Left renal cortex interstitium (tissue), 4 donors: ENCODE measurements around the gene CDCA4. TPM values are rescaled to one million over a fixed set of nuclear protein-coding genes. Genes with fewer than 3 reads are reported as not detected.

Experiments used
- DNase-seq, 4 donors: peaks; one replicate each; pipeline ENCODE4 v3.0.0-alpha.2; 2013; ENCODE audit warnings: low read depth in 4 of 4, low spot score in 2 of 4, missing footprints in 1 of 4
- polyA plus RNA-seq, 4 donors: library from polyadenylated mRNA; unstranded; fragments of 120-200 nt; gene quantifications; one replicate each; pipeline ENCODE4 v1.2.1, GENCODE V29; 2013; ENCODE audit not compliant: insufficient read length in 4 of 4

CDCA4 gene
- polyA plus RNA-seq, 4 donors: 19.9 to 27.8 (median 22.7) TPM

DNA sequence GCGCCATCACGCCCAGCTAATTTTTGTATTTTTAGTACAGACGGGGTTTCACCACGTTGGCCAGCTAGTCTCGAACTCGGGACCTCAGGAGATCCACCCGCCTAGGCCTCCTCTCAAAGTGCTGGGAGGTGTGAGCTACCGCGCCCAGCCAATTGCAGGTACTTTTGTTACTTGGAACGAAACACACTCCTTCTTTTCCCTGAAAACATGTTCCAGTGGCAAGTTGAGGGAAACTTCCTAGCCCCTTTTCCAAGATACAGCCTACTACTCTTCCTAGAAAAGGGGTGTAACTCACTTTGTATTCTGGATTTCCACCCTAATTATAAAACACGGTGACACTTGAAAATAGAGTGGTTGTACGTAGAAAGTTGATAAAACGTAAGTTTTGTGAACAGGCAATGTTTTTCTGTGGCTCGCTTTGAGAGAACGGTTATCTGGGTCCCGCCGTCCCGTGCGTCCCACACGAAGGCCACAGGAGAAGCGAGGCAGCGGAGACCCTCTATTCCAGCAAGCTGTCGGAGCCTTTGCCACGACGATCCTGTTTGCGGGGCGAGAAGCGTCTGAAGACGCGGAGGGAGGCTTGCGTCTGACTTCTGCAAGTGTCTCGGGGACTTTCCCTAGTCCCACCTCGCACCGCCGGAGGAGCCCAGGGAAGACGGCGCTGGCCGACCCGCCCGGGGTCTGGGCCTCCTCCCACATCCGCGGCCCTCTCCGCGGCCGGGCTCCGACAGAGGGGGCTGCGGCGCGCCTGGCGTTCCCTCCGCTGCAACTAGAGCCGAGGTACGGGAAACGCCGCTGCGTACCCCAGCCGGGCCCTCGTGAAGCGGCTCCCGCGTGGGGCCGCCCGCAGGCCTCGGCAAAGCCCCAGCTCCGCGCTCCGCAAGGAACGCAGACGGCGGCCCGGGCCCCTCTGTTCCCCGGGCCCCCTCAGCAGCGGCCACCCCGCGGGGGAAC lies 745 bp downstream of the CDCA4 start:
- peak in 2 of 4 donors; percentile 19 to 34 for DNase-seq

GRCh38 chr14:105018414-105018813 lies 2.5 kb downstream of the CDCA4 start:
- DNase-seq: no peak

- no peak for DNase-seq
Measured at GRCh38 chr14:105015905-105016304, 5.0 kb downstream of the CDCA4 start.

DNA sequence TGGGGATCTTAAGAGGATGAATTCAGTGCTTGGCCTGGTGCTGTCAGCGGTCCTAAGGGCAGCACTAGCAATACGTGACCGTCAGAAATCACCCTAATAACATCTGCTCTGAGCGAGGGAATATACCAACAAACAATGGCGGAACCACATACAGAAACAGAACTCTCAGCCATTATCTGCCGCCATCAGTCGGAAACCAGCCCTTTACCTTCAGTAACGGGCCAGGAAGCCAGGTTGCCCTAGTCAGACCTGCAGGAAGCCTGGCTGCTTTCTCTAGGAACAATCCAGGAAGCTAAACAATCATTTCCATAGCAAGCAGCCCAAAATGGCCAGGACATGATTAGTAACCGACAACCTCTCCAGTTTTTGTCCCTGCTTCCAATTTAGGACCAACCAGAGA lies 5.6 kb downstream of the CDCA4 start:
- no peak for DNase-seq

DNA sequence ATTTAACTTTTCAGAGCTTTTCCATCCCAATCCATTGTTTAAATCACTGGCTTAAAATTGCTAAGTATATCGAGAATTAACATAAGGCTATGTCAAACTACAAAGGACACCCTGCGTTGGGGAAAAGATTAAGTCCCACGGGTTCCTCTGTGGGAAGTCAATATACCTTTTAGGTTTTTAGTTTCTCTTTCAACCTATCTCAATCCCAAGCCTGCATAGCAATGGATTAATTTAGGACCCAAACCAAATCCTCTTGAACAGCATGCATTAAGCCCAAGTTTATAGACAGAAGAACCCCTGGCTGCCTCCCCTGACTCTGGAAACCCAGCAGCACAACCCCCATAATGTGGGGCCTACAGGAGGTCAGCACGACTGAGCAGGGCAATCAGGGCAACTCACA lies 6.3 kb downstream of the CDCA4 start:
- no peak for DNase-seq

- DNase-seq: no peak
Measured at GRCh38 chr14:105014032-105014431, 6.9 kb downstream of the CDCA4 start.

GRCh38 chr14:105013150-105013785 lies 7.6 kb downstream of the CDCA4 start:
- DNase-seq: no peak

GRCh38 chr14:105012171-105012985 lies 8.5 kb downstream of the CDCA4 start:
- DNase-seq: no peak

DNA sequence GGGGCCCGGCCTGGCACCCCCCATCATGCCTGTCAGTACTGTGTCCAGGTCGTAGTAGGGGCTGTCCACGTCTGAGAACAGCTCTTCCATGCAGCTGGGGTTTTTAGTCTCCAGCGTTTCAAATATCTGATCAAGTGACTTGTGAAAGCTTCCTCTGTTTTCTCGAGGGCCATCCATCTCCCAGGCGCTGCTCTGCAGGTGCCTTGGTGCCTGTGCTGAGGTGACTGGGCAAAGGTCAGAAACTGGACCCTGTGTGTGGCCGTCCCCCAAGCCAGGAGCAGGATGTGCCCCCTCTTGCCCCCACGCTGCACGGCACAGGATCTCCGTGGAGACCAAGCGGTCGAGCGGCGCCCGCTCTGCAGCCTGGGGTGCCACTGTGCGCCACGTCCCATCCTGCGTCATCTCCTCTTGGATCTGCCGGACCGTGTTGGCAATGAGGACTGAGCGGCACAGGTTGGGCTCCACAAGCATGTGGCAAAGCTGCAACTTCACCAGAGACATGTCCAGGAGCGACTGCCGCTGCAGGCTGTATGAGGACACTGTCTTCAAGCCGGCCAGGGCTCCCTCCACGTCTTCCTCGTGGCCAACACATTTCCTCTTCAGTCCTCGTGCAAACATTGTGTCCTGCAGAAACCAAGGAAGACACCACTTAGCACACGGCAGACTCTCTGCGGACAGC lies 9.4 kb downstream of the CDCA4 start:
- DNase-seq: no peak

GRCh38 chr14:105010891-105011291 lies 10.0 kb downstream of the CDCA4 start:
- no peak for DNase-seq

GRCh38 chr14:105010106-105010505 lies 10.8 kb downstream of the CDCA4 start:
- no peak for DNase-seq

DNA sequence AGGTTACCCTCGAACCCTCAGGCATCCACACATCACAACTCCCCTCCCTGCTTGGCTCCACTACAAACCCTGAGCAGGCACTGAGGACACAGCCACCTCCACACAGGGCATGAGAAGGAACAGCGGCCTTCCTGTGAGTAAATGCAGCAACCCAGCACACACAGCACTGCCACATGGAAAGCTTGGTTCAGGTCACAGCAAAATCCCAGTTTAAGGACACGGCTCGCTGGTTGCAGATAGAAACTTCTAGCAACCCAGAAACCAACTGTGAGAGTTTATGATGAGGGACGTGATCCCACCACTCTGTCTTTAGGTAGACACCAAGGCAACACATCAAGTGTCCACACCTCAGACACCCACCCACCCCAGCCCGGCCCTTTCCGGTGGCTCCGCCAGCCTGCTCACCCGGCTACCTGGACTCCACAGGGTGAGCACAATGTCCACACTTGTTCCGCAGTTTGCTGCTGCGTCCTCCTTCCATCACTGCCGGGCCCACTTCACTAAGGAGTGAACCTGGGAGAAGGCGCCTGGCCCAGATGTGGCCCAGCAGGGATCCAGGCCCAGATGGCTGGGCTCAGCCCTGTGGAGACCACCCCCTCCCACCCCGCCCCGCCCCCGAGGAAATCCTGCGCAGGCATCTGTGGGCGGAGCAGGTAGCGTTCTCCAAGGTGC lies 13.2 kb downstream of the CDCA4 start:
- no peak for DNase-seq

- DNase-seq: no peak
Measured at GRCh38 chr14:105006831-105007592, 13.9 kb downstream of the CDCA4 start.

GRCh38 chr14:105005929-105006830 lies 14.7 kb downstream of the CDCA4 start:
- no peak for DNase-seq

GRCh38 chr14:105005329-105005928 lies 15.5 kb downstream of the CDCA4 start:
- DNase-seq: no peak

DNA sequence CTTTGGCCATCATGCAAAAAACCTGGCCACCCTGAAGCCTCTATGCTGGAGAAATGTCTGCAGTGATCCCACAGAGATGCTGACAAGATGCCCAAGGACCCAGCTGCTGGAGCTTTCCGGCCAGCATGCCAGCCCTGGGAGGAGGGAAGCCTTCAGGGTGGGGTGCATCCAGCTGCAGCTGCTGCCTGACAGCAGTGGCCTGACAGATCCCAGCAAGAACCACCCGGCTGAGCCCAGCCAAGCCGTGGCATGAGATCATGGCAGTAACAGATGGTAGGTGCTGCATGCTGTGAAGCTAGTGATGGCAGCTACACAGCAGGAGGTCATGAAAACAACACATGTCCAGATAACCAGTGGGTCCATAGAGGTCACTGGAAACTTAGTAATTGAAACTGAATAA lies 21.5 kb downstream of the CDCA4 start:
- no peak for DNase-seq

- no peak for DNase-seq
Measured at GRCh38 chr14:104998801-104999200, 22.1 kb downstream of the CDCA4 start.

DNA sequence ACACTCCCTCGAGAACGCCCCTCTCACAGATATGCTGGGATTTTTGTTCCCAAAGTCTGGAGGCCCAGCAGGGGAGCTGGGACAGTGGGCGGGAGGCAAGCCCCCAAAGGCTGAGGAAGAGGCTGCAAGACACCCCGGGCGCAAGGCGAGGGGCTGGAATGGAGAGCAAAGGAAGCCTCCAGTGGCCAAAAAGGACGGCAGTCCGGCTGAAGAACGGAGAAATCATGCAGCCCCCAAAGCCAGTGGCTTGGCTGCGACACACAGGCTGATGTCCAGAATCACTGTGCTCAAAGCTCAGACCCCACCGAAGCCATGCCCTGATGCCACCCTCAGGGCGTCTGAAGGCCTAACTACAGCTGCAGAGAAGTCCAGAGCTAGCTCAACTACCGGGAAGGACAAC lies 24.4 kb downstream of the CDCA4 start:
- DNase-seq: no peak
